ENCODE data around the gene SLC1A4. TPM values are rescaled to one million over a fixed set of nuclear protein-coding genes. Genes with fewer than 3 reads are reported as not detected.
A peak's percentile ranks its signal among the peaks of the same experiment; 100 is the strongest.

The SLC1A4 gene
- total and polyA plus RNA-seq, 4 donors = 6.3 to 27.4 (median 8.1) TPM

- WGBS, 2 donors = 97% methylated on average over 8 of the region's 8 CpGs
- no peak for TF ChIP-seq CTCF (IDR thresholded peaks at IDR 0.05; ENCODE audit: control extremely low read depth, extremely low read depth)
- Histone ChIP-seq H3K27ac (ENCODE audit: low read depth in 1 of 2, low read length in 1 of 2) (peak overlapping the region in 1 of 2 donors; percentile 24), H3K36me3 (ENCODE audit: control insufficient read depth in 4 of 4, insufficient read depth in 4 of 4, low read length in 4 of 4) (peaks cover 0 to 3% (median 0%) of the 10 kb centered on the region in 4 donors), H3K9ac (ENCODE audit: insufficient read depth in 1 of 2, low read length in 2 of 2) (no peak overlapping the region), H3K4me1 (ENCODE audit: control insufficient read depth in 5 of 5, insufficient read depth in 5 of 5, low read length in 5 of 5) (peaks cover 8 to 30% (median 20%) of the 10 kb centered on the region in 5 donors), H3K9me3 (ENCODE audit: control insufficient read depth in 4 of 4, insufficient read depth in 3 of 4, low read length in 3 of 4) (no peaks in the 10 kb centered on the region), H3K27me3 (ENCODE audit: control insufficient read depth in 3 of 3, insufficient read depth in 3 of 3, low read length in 2 of 3) (no peaks in the 10 kb centered on the region), H3K4me3 (no peak overlapping the region)
- no peak for DNase-seq
- ATAC-seq (ENCODE audit: insufficient read depth, low FRiP score) = no peak
Observed at GRCh38 chr2:65061910-65062339, 72.7 kb downstream of the SLC1A4 start.

GRCh38 chr2:65062843-65063825 lies 73.9 kb downstream of the SLC1A4 start:
- Histone ChIP-seq H3K4me3 (no peak overlapping the region), H3K9me3 (ENCODE audit: control insufficient read depth in 4 of 4, insufficient read depth in 3 of 4, low read length in 3 of 4) (no peaks in the 10 kb centered on the region), H3K9ac (ENCODE audit: insufficient read depth in 1 of 2, low read length in 2 of 2) (no peak overlapping the region), H3K27ac (ENCODE audit: low read depth in 1 of 2, low read length in 1 of 2) (peak overlapping the region in 1 of 2 donors; percentile 13), H3K4me1 (ENCODE audit: control insufficient read depth in 5 of 5, insufficient read depth in 5 of 5, low read length in 5 of 5) (peaks cover 5 to 23% (median 20%) of the 10 kb centered on the region in 5 donors), H3K27me3 (ENCODE audit: control insufficient read depth in 3 of 3, insufficient read depth in 3 of 3, low read length in 2 of 3) (no peaks in the 10 kb centered on the region), H3K36me3 (ENCODE audit: control insufficient read depth in 4 of 4, insufficient read depth in 4 of 4, low read length in 4 of 4) (peaks cover 0 to 3% (median 0%) of the 10 kb centered on the region in 4 donors)
- TF ChIP-seq CTCF (IDR thresholded peaks at IDR 0.05; ENCODE audit: control extremely low read depth, extremely low read depth) = no peak
- WGBS, 2 donors = 73 to 79% methylated on average over 13 of the region's 13 CpGs
- DNase-seq (peak in 1 of 3 donors; percentile 15), ATAC-seq (ENCODE audit: insufficient read depth, low FRiP score) (no peak)

GRCh38 chr2:65064728-65065552 lies 75.7 kb downstream of the SLC1A4 start:
- 17 to 29% methylated on average over 14 of the region's 14 CpGs for WGBS, 2 donors
- TF ChIP-seq CTCF (IDR thresholded peaks at IDR 0.05; ENCODE audit: control extremely low read depth, extremely low read depth) = peak; percentile 77
- H3K9ac ChIP-seq (ENCODE audit: insufficient read depth in 1 of 2, low read length in 2 of 2) = peak overlapping the region in 1 of 2 donors; percentile 23
- H3K27me3 ChIP-seq (ENCODE audit: control insufficient read depth in 3 of 3, insufficient read depth in 3 of 3, low read length in 2 of 3) = no peaks in the 10 kb centered on the region
- peaks cover 4 to 33% (median 14%) of the 10 kb centered on the region in 5 donors for H3K4me1 ChIP-seq (ENCODE audit: control insufficient read depth in 5 of 5, insufficient read depth in 5 of 5, low read length in 5 of 5)
- H3K4me3 ChIP-seq = no peak overlapping the region
- peaks cover 0 to 7% (median 2%) of the 10 kb centered on the region in 4 donors for H3K36me3 ChIP-seq (ENCODE audit: control insufficient read depth in 4 of 4, insufficient read depth in 4 of 4, low read length in 4 of 4)
- H3K27ac ChIP-seq (ENCODE audit: low read depth in 1 of 2, low read length in 1 of 2) = peak overlapping the region in 1 of 2 donors; percentile 82
- no peaks in the 10 kb centered on the region for H3K9me3 ChIP-seq (ENCODE audit: control insufficient read depth in 4 of 4, insufficient read depth in 3 of 4, low read length in 3 of 4)
- DNase-seq (peak; percentile 32 to 73 (median 55)), ATAC-seq (ENCODE audit: insufficient read depth, low FRiP score) (peak; percentile 75)

All from lung (tissue), 12 donors.